Measurements from ENCODE around the gene GPA33.

The GPA33 gene

GRCh38 chr1:167090314-167090942 lies at the start of gene GPA33:
TSS of gene GPA33 (minus strand) at chr1:167090377. CDS start at chr1:167090287, 90 bp downstream.
- DNase-seq (ENCODE audit: low read depth in 2 of 2), result no peak

- DNase-seq (ENCODE audit: low read depth in 2 of 2), result no peak
These were observed 48.5 kb upstream of the GPA33 start for GRCh38 chr1:167138703-167139102.

DNA sequence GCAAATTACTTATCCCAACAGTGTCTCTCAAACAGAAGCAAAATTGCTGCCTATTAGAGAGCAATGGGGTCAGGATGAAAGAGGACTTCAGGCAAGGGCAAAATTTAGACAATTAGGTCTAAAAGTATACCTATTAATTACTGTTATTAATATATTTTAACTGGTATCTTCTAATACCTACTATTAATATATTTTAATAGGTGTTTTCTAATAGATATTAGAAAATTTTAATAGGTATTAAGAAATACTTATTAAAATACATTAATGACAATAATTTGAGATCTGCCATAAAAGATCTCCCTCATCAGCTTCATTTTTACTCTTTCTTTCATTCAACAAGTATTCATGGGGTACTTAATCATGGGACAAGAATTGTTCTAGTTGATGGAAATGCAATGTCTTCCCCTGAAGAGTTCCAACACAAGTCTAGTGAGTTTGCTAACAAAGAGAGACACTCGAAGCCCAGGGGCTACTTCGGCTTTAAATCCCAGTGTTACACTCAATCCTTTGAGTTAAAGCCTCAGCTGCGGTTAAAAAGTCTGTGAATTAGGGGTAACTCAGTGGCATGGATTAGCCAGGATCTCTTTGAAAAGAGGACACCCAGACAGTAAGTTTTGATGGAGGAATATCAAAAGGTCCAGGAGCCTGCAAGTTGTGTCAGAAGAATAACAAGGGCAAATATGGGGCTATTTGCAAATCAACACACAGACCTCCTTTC lies 47.8 kb upstream of the GPA33 start:
- DNase-seq (ENCODE audit: low read depth in 2 of 2), result no peak

GRCh38 chr1:167137332-167137781 lies 47.2 kb upstream of the GPA33 start:
- no peak for DNase-seq (ENCODE audit: low read depth in 2 of 2)

GRCh38 chr1:167136806-167137205 lies 46.6 kb upstream of the GPA33 start:
- no peak for DNase-seq (ENCODE audit: low read depth in 2 of 2)

DNA sequence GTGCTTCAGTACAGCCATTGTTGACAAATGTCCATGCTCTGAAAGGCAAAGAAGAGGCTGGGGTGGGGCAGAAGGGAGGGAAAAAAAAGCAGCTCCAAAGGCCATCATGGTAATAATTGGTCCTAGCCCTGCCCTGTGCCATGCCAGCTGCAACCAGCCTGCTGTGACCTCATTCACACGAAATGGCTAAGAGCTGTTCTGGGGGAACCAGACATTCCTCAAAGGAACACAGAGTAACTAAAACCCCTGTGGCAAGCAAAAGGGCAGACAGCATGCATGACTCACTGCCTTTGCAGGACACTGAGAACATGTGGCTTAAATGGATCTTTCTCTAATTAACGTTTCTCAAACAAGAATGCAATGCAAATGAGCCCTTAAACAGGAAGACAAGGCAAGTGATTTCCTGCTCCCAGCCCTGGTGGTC lies 46.0 kb upstream of the GPA33 start:
- DNase-seq (ENCODE audit: low read depth in 2 of 2), result no peak

DNA sequence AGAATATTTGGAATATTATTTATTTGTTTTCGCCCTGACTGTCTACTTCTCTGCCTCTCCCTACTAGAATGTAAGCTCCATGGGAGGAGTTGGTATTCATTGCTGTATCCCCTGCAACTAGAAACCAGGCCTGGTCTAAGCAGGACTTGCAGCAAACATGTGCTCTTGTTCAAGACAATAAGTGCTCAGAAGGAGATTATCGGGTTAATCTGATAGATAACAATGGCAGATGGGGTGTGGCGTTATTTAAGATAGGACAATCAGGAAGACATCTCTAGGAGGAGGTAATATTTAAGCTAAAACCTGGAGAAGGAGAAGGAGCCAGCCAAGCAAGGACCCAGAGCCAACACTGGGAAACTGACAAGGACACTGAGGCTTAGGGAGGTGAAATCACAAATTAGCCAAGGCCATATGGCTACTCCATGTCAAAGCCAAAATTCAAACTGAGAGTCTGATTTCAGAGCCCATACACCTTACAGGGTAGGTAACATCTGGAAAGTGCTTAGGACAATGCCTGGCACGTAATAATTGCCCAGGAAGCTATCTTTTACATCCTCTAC lies 45.2 kb upstream of the GPA33 start:
- no peak for DNase-seq (ENCODE audit: low read depth in 2 of 2)

DNA sequence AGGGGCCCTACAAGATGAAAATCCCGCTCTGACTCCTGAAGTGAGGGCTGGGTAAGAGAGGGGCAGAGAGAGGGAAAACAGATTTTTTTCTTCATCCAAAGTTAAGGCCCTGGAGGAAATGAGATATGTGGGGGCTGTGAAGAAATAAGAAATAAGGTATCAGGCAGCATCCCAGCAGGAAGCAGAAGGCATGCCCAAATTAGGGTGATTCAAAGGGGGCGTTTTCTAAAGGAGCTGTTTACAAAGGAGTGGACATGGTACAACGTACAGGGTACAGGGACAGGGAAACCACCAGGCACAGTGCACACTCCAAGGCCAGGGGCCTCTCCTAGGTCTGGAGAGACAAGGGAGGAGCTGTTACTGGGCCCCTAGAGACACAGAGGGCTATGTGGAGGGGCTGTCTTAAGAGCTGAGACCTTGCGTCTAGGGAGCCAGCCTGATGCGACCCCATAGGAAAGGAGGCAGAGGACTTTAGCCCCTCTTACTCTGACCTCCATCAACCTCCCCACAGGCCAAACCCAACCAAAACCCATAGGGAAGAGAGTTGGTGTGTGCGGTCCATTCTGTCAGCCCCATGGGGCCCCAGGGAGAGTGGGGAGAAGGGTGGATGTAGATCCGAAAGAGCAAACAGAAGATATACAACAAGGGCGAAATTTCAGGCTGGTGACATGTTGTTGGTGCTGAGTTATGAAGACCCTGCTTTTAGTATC lies 42.3 kb upstream of the GPA33 start:
- no peak for DNase-seq (ENCODE audit: low read depth in 2 of 2)

DNA sequence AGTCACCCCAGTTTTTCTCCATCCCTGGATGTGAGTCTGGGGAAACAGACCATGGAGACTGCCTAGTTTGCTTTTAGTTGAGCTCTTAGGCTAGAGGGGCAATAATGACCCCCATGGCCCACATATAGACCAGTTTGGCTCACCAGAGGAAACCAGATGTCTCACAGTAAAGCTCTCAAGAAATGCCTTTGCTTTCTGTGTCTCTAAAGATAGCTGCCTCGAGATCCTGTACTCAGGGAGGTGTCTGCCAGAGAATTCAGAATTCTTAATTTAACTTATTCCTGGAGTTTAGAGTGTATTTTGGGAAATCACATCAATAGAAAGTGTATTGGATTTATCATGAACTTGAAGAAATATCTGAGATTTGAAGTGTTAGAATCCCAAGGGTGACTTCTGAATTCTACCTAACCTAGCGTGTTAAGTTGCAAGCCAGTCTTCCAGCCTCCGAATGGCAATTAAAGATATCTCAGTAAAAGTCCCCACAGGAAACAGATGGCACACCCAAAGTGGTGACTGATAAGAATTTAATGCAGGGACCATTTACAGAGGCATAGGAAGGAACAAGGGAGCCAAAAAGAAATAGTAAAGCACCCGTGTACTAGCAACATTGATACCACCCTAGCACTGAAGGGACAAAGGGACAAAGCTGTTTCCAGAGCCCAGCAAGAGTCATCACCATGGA lies 40.8 kb upstream of the GPA33 start:
- DNase-seq (ENCODE audit: low read depth in 2 of 2), result no peak

DNA sequence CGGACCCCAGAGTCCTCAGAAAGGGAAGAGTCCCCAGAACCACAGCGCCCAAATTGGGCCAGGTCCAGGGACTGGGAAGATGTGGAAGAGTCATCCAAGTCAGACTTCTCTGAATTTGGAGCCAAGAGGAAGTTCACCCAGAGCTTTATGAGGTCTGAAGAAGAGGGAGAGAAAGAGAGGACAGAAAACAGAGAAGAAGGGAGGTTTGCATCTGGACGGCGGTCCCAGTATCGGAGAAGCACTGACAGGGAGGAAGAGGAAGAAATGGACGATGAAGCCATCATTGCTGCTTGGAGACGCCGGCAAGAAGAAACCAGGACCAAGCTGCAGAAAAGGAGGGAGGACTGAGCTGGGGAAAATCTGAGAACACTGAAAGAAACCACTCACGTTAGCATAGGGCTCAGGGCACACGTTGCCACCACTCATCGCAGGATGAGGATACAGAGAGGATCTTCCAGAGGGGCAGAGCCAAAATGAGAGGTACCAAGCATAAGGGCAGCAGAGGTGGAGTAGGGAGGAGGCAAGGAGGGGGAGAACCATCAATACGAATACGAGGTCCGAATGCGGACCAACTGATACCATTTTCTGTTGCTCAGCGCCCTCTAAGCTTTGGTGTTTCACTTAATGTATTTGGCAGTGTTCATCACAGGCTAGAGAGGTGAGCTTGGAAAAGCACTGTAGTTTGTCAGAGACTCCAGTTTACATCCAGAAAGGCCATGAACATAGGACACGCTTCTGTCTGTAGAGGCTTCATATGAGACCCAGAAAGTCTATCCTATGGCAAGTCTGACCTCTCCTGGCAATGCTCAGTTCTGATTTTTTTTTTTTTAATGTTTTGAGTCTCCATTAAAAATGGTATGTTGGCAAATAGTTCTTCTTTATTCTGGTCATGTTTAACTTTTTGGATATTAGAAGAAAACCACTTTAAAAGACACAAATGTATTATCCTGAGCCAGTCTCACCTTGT lies 38.4 kb upstream of the GPA33 start:
- DNase-seq (ENCODE audit: low read depth in 2 of 2), result no peak

GRCh38 chr1:167127661-167128060 lies 37.5 kb upstream of the GPA33 start:
- DNase-seq (ENCODE audit: low read depth in 2 of 2), result no peak

- DNase-seq (ENCODE audit: low read depth in 2 of 2), result no peak
These were observed 37.1 kb upstream of the GPA33 start for GRCh38 chr1:167127236-167127635.

DNA sequence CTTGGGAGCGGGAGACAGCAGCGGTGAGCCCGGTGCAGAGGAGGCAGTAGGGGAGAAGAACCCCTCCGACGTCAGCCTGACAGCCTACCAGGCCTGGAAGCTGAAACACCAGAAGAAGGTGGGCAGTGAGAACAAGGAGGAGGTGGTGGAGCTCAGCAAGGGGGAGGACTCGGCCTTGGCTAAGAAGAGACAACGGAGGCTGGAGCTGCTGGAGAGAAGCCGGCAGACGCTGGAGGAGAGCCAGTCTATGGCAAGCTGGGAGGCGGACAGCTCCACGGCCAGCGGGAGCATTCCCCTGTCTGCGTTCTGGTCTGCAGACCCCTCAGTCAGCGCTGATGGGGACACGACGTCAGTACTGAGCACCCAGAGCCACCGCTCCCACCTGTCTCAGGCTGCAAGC lies 36.6 kb upstream of the GPA33 start:
- DNase-seq (ENCODE audit: low read depth in 2 of 2), result no peak

DNA sequence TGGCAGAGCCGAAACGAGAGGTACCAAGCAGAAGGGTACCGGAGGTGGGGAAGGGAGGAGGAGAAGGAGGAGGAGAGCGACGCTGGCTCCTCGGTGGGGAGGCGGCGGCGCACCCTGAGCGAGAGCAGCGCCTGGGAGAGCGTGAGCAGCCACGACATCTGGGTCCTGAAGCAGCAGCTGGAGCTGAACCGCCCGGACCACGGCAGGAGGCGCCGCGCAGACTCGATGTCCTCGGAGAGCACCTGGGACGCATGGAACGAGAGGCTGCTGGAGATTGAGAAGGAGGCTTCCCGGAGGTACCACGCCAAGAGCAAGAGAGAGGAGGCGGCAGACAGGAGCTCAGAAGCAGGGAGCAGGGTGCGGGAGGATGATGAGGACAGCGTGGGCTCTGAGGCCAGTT lies 36.1 kb upstream of the GPA33 start:
- DNase-seq (ENCODE audit: low read depth in 2 of 2), result no peak

DNA sequence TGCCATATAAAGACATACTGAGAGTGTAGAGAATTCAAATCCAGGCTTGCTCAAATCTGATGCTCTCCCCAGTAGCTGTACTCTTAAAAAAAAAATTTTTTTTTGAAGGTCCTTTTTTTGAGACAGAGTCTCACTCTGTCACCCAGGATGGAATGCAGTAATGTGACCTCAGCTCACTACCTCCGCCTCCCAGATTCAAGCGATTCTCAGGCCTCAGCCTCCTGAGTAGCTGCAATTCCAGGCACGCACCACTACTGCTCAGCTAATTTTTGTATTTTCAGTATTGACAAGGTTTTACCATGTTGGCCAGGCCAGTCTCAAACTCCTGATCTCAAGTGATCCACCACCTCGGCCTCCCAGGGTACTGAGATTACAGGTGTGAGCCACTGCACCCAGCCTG lies 32.4 kb upstream of the GPA33 start:
- no peak for DNase-seq (ENCODE audit: low read depth in 2 of 2)

DNA sequence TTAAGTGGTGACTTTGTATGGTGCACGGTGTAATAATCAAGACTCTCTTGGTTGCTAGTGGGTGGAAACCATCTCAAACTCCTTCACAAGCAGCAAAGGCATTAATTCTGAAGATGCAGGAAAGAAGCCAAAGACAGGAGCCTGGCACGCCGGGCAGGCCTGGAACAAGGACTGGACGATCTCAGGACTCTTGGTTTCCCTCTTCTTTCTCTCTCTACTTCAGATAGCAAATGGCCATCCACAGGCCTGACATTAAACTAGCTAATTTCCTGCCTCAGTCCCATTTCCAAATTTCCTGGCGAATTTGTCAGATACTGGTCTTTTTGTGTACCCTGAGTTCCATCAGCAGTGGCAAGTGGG lies 31.9 kb upstream of the GPA33 start:
- no peak for DNase-seq (ENCODE audit: low read depth in 2 of 2)

- DNase-seq (ENCODE audit: low read depth in 2 of 2), result no peak
These were observed 31.4 kb upstream of the GPA33 start for GRCh38 chr1:167121375-167122120.

DNA sequence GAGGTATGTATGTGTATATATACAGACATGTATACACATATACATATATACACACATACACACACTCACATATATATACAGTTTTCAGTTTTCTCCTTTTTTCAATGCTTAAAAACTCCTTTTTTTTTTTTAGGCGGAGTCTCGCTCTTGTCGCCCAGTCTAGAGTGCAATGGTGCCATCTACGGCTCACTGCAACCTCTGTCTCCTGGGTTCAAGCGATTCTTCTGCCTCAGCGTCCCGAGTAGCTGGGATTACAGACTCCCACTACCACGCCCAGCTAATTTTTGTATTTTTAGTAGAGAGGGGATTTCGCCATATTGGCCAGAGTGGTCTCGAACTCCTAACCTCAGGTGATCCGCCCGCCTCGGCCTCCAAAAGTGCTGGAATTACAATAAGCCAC lies 30.7 kb upstream of the GPA33 start:
- DNase-seq (ENCODE audit: low read depth in 2 of 2), result no peak

DNA sequence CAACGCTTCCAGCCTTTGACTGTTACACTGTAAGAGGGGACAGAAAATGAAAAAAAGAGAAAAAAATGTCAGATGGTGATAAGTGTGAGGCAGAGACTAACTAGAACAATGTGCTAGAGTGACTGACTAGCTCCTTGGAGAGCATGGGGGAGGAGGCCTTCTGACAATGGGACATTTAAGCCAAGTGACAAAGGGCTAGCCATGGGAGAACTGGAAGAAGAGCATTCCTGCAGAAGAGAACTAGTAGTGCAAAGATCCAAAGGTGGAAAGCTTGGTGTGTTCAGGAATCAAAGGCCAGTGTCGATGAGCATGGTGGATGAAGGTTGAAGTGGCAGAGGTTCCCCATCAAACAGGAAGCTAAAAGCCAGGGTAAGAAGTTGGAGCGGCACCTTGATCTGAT lies 29.5 kb upstream of the GPA33 start:
- no peak for DNase-seq (ENCODE audit: low read depth in 2 of 2)

GRCh38 chr1:167118188-167118587 lies 28.0 kb upstream of the GPA33 start:
- DNase-seq (ENCODE audit: low read depth in 2 of 2), result no peak

Data from stimulated activated CD8-positive, alpha-beta memory T cell treated with anti-CD3 and anti-CD28 coated beads, Interleukin-2, amount 100 ng/mL, for 48 hours (primary cell).